WTC11 (cell line): ENCODE data around the gene HFE. TPM values are rescaled to one million over a fixed set of nuclear protein-coding genes. Genes with fewer than 3 reads are reported as not detected.
A peak's percentile ranks its signal among the peaks of the same experiment; 100 is the strongest.

Experiments
- ATAC-seq: fragments of 200-7000 bp; cut with Tn5 transposase; 2 replicates; pipeline ENCODE4 v1.10.0; 2021; ENCODE audit warnings: mild to moderate bottlenecking, moderate library complexity
- CTCF ChIA-PET: fragments of 300-600 bp; sonication (Branson Sonifier 250); formaldehyde crosslinking; loops from one replicate; lab custom pipeline; 2021; ENCODE audit warnings: antibody characterized with exemption; lab: Charles Lee
- POLR2A ChIA-PET: fragments of 350-600 bp; sonication (Branson Sonifier 250); formaldehyde crosslinking; loops from one replicate; lab custom pipeline; 2021; ENCODE audit warnings: antibody characterized with exemption; lab: Charles Lee
- DNase-seq: peaks from one replicate; pipeline ENCODE4 v3.0.0; 2021; ENCODE audit warnings: low spot score
- H3K27ac Mint-ChIP-seq: 2 replicates; pipeline ENCODE4 v1.8.0; 2021; ENCODE audit warnings: mixed read lengths
- H3K27me3 Mint-ChIP-seq: 2 replicates; pipeline ENCODE4 v1.8.0; 2021; ENCODE audit warnings: low read depth, mild to moderate bottlenecking, moderate library complexity, mixed read lengths
- H3K36me3 Mint-ChIP-seq: 2 replicates; pipeline ENCODE4 v1.8.0; 2021; ENCODE audit warnings: mixed read lengths
- H3K4me1 Mint-ChIP-seq: 2 replicates; pipeline ENCODE4 v1.8.0; 2022; ENCODE audit warnings: mixed read lengths
- H3K4me3 Mint-ChIP-seq: 2 replicates; pipeline ENCODE4 v1.8.0; 2021; ENCODE audit warnings: mild to moderate bottlenecking, moderate library complexity, mixed read lengths
- H3K9me3 Mint-ChIP-seq: 2 replicates; pipeline ENCODE4 v1.8.0; 2021; ENCODE audit warnings: mixed read lengths
- CREM ChIP-seq: sonication (generic); formaldehyde crosslinking; IDR thresholded peaks from 2 replicates; pipeline ENCODE4 v1.8.1; 2022; ENCODE audit warnings: mild to moderate bottlenecking, missing genetic modification reagents, moderate library complexity
- ELF4 ChIP-seq: sonication (generic); formaldehyde crosslinking; IDR thresholded peaks from 2 replicates; pipeline ENCODE4 v1.8.1; 2022; ENCODE audit warnings: low read depth, mild to moderate bottlenecking, moderate library complexity, missing genetic modification reagents
- HMGA2 ChIP-seq: fragments of 250-450 bp; sonication (Bioruptor Pico); IDR thresholded peaks from 2 replicates; pipeline ENCODE4 v1.4.0; 2021; ENCODE audit warnings: mild to moderate bottlenecking, moderate library complexity
- MYBL2 ChIP-seq: sonication (generic); formaldehyde crosslinking; IDR thresholded peaks from 2 replicates; pipeline ENCODE4 v1.8.1; 2023; ENCODE audit warnings: mild to moderate bottlenecking, moderate library complexity, missing genetic modification reagents
- NR2C2 ChIP-seq: sonication (generic); formaldehyde crosslinking; IDR thresholded peaks from 2 replicates; pipeline ENCODE4 v1.8.0; 2022; ENCODE audit warnings: mild to moderate bottlenecking, missing genetic modification reagents
- SOX15 ChIP-seq: fragments of 250-450 bp; sonication (Bioruptor Pico); IDR thresholded peaks from 2 replicates; pipeline ENCODE4 v1.9.0; 2021; ENCODE audit warnings: mild to moderate bottlenecking
- total RNA-seq: library from RNA; stranded (reverse); gene quantifications from 3 replicates; pipeline ENCODE4 v1.2.3, GENCODE V29; 2021
- TF ChIP-seq, protein P1 (sequence below): sonication (generic); formaldehyde crosslinking; IDR thresholded peaks from 2 replicates; pipeline ENCODE4 v1.8.1; 2022; ENCODE audit warnings: mild to moderate bottlenecking, moderate library complexity, missing genetic modification reagents
- TF ChIP-seq, protein P2 (sequence below): sonication (generic); formaldehyde crosslinking; IDR thresholded peaks from 2 replicates; pipeline ENCODE4 v1.8.1; 2022; ENCODE audit warnings: low read depth, mild to moderate bottlenecking, moderate library complexity, missing genetic modification reagents, borderline replicate concordance
- TF ChIP-seq, protein P3 (sequence below): sonication (generic); formaldehyde crosslinking; IDR thresholded peaks from 2 replicates; pipeline ENCODE4 v1.8.1; 2023; ENCODE audit warnings: mild to moderate bottlenecking, missing genetic modification reagents

The HFE gene
- total RNA-seq, 1 experiment from 2014 or later, result 1.9 TPM

DNA sequence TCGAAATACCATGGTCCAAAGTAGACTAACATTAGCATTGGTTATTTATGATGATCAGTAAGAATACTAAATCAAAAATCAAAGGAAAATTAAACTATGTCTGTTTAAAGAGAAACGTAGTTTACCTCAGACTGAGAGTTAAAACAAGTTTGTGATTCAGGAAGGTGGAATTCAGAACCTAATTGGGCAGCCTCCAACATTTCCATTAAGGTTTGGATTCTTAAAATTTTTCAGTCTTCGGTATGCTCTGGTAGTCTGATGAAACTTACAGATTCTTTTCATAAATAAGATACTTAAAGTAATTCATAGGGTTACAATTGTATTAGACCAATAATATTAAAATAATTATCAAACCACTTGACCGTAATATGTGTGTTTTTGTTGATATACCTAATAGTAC is 18.6 kb downstream of the HFE start:
- Mint-ChIP-seq H3K4me1 (peaks cover 23% of the 10 kb centered on the region), H3K27me3 (no peaks in the 10 kb centered on the region), H3K4me3 (no peak overlapping the region), H3K27ac (no peak overlapping the region), H3K9me3 (peaks cover 30% of the 10 kb centered on the region), H3K36me3 (peaks cover 23% of the 10 kb centered on the region)
- ChIA-PET CTCF (interaction anchor here (2.8 kb wide), 1 partner anchor 80 kb away, joined by 10 read pairs; no protein-coding TSS in a partner anchor), POLR2A (interaction anchor here (0.6 to 8.5 kb wide), 2 partner anchors 19 to 54 kb away, joined by 4 to 225 read pairs; a partner anchor contains a TSS)
- DNase-seq (no peak), ATAC-seq (no peak)
- no peak for TF ChIP-seq MYBL2 (CRISPR knock-in tag)
- TF ChIP-seq, protein P1, sequence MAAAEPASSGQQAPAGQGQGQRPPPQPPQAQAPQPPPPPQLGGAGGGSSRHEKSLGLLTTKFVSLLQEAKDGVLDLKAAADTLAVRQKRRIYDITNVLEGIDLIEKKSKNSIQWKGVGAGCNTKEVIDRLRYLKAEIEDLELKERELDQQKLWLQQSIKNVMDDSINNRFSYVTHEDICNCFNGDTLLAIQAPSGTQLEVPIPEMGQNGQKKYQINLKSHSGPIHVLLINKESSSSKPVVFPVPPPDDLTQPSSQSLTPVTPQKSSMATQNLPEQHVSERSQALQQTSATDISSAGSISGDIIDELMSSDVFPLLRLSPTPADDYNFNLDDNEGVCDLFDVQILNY (CRISPR knock-in tag), result no peak
- TF ChIP-seq, protein P2, sequence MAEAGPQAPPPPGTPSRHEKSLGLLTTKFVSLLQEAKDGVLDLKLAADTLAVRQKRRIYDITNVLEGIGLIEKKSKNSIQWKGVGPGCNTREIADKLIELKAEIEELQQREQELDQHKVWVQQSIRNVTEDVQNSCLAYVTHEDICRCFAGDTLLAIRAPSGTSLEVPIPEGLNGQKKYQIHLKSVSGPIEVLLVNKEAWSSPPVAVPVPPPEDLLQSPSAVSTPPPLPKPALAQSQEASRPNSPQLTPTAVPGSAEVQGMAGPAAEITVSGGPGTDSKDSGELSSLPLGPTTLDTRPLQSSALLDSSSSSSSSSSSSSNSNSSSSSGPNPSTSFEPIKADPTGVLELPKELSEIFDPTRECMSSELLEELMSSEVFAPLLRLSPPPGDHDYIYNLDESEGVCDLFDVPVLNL (CRISPR knock-in tag), result no peak
- TF ChIP-seq, protein P3, sequence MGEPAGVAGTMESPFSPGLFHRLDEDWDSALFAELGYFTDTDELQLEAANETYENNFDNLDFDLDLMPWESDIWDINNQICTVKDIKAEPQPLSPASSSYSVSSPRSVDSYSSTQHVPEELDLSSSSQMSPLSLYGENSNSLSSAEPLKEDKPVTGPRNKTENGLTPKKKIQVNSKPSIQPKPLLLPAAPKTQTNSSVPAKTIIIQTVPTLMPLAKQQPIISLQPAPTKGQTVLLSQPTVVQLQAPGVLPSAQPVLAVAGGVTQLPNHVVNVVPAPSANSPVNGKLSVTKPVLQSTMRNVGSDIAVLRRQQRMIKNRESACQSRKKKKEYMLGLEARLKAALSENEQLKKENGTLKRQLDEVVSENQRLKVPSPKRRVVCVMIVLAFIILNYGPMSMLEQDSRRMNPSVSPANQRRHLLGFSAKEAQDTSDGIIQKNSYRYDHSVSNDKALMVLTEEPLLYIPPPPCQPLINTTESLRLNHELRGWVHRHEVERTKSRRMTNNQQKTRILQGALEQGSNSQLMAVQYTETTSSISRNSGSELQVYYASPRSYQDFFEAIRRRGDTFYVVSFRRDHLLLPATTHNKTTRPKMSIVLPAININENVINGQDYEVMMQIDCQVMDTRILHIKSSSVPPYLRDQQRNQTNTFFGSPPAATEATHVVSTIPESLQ (CRISPR knock-in tag), result no peak
- TF ChIP-seq, all 79 proteins: peak for 0

DNA sequence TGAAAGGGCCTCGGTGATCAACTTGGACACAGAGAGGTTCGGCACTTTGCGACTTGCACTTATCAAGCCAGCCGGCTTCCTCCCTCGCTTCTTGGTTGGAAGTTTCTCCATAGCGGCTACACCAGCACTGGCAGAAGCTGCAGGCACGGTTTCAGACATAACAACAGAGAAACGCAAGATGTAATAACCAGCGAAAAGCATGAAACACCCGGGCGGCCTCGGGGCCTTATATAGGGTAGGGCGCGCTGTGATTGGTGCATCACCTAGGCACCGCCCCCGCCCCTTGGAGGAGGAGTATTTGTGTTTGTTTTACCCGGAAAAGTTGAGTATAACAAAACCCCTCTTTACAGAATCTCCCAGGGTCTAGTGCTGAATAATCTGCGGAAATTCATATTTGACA is 20.7 kb downstream of the HFE start:
- POLR2A ChIA-PET, result interaction anchor here (1.1 to 8.5 kb wide), 2 partner anchors 17 to 50 kb away, joined by 4 to 225 read pairs; a partner anchor contains a TSS

DNA sequence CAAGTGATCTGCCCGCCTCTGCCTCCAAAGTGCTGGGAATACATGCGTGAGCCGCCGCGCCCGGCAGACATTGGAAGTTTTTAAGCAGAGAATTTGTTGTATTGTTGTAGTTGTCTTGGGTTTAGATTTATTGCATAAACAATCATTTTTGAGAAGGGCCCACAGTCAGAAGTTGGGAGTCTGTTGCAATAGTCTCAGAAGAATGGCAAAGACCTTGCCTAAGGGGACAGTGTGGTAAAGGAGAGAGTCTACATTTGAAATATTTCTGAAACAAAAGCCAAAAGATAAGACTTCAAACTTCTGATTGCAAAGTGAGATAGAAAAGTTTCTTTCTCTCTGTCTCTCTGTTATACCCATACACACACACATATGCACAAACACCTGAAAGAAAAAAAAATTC is 22.5 kb downstream of the HFE start:
- no peak for DNase-seq
- H3K27ac Mint-ChIP-seq, result peak overlapping the region; percentile 60; the same call in 1 of the 2 replicates
- no peaks in the 10 kb centered on the region for H3K4me1 Mint-ChIP-seq
- TF ChIP-seq NR2C2 (CRISPR knock-in tag) (no peak), HMGA2 (CRISPR knock-in tag) (no peak), ELF4 (CRISPR knock-in tag) (no peak)
- TF ChIP-seq, protein P3 (CRISPR knock-in tag), result no peak
- ChIA-PET POLR2A (interaction anchor here (0.6 to 8.5 kb wide), 3 partner anchors 10 to 15 kb away, joined by 4 to 225 read pairs (median 4); a partner anchor contains a TSS), CTCF (no interaction called here)
- ATAC-seq, result no peak
- H3K36me3 Mint-ChIP-seq, result peaks cover 23% of the 10 kb centered on the region
- no peak overlapping the region for H3K4me3 Mint-ChIP-seq
- no peaks in the 10 kb centered on the region for H3K27me3 Mint-ChIP-seq
- peaks cover 30% of the 10 kb centered on the region for H3K9me3 Mint-ChIP-seq

More for the DNA sequence above, 20.7 kb downstream of the HFE start:
- ATAC-seq, result no peak
- DNase-seq, result no peak
- Mint-ChIP-seq H3K9me3 (peaks cover 30% of the 10 kb centered on the region), H3K36me3 (peaks cover 23% of the 10 kb centered on the region), H3K27ac (no peak overlapping the region), H3K4me1 (peaks cover 12% of the 10 kb centered on the region), H3K27me3 (no peaks in the 10 kb centered on the region), H3K4me3 (no peak overlapping the region)
- CTCF ChIA-PET, result interaction anchor here (1.2 kb wide), 1 partner anchor 83 kb away, joined by 4 read pairs; no protein-coding TSS in a partner anchor
- TF ChIP-seq SOX15 (CRISPR knock-in tag), result no peak
- TF ChIP-seq, protein P3 (CRISPR knock-in tag), result no peak
- no peak for TF ChIP-seq CREM (CRISPR knock-in tag)
